Measurements from ENCODE around the gene MSANTD2. TPM values are rescaled to one million over a fixed set of nuclear protein-coding genes. Genes with fewer than 3 reads are reported as not detected.

Gene MSANTD2
- total RNA-seq, 2 experiments from 2014 or later: 9.5 to 10.5 TPM

Other genes starting within 250 kb of the MSANTD2 start
- not detected for gene OR8A1, start 230.4 kb downstream of the MSANTD2 start, total RNA-seq
- not detected for gene PANX3, start 189.0 kb downstream of the MSANTD2 start, total RNA-seq
- gene TBRG1, start 177.5 kb downstream of the MSANTD2 start, total RNA-seq: 10 to 100 TPM; 39.6 to 47.4 TPM
- 1 to 10 TPM; 6.5 to 7.5 TPM for gene SIAE, start 126.7 kb downstream of the MSANTD2 start, total RNA-seq
- 1 to 10 TPM; 1.1 to 1.8 TPM for gene SPA17, start 126.5 kb downstream of the MSANTD2 start, total RNA-seq
- 10 to 100 TPM in 1 of 2 experiments, 1 to 10 TPM in 1; 8.9 to 11.6 TPM for gene NRGN, start 60.5 kb downstream of the MSANTD2 start, total RNA-seq
- gene VSIG2, start 48.2 kb downstream of the MSANTD2 start, total RNA-seq: under 1 TPM in 1 of 2 experiments, not detected in 1; 0.22 TPM
- under 1 TPM; 0.19 to 0.45 TPM for gene ESAM, start 38.1 kb downstream of the MSANTD2 start, total RNA-seq
- 10 to 100 TPM; 12.0 to 12.1 TPM for gene ROBO3, start 65.0 kb upstream of the MSANTD2 start, total RNA-seq
- not detected for gene ROBO4, start 97.5 kb upstream of the MSANTD2 start, total RNA-seq
- gene HEPN1, start 118.8 kb upstream of the MSANTD2 start, total RNA-seq: not detected
- gene HEPACAM, start 135.6 kb upstream of the MSANTD2 start, total RNA-seq: not detected
- gene CCDC15, start 153.8 kb upstream of the MSANTD2 start, total RNA-seq: 1 to 10 TPM; 7.3 to 9.0 TPM